WTC11 (cell line): ENCODE measurements around the gene EXPH5. TPM values are rescaled to one million over a fixed set of nuclear protein-coding genes. Genes with fewer than 3 reads are reported as not detected.
A peak's percentile ranks its signal among the peaks of the same experiment; 100 is the strongest.

Experiments
- ATAC-seq: fragments of 200-7000 bp; cut with Tn5 transposase; 2 replicates; pipeline ENCODE4 v1.10.0; 2021; ENCODE audit warnings: mild to moderate bottlenecking, moderate library complexity
- Bru-seq: library from RNA; stranded (reverse); fragments of 400-500 nt; gene quantifications from one replicate; lab custom pipeline; 2021; lab: Mats Ljungman, UMichigan
- CTCF ChIA-PET: fragments of 300-600 bp; sonication (Branson Sonifier 250); formaldehyde crosslinking; loops from one replicate; lab custom pipeline; 2021; ENCODE audit warnings: antibody characterized with exemption; lab: Charles Lee
- POLR2A ChIA-PET: fragments of 350-600 bp; sonication (Branson Sonifier 250); formaldehyde crosslinking; loops from one replicate; lab custom pipeline; 2021; ENCODE audit warnings: antibody characterized with exemption; lab: Charles Lee
- DNase-seq: peaks from one replicate; pipeline ENCODE4 v3.0.0; 2021; ENCODE audit warnings: low spot score
- H3K27ac Mint-ChIP-seq: 2 replicates; pipeline ENCODE4 v1.8.0; 2021; ENCODE audit warnings: mixed read lengths
- H3K27me3 Mint-ChIP-seq: 2 replicates; pipeline ENCODE4 v1.8.0; 2021; ENCODE audit warnings: low read depth, mild to moderate bottlenecking, moderate library complexity, mixed read lengths
- H3K36me3 Mint-ChIP-seq: 2 replicates; pipeline ENCODE4 v1.8.0; 2021; ENCODE audit warnings: mixed read lengths
- H3K4me1 Mint-ChIP-seq: 2 replicates; pipeline ENCODE4 v1.8.0; 2022; ENCODE audit warnings: mixed read lengths
- H3K4me3 Mint-ChIP-seq: 2 replicates; pipeline ENCODE4 v1.8.0; 2021; ENCODE audit warnings: mild to moderate bottlenecking, moderate library complexity, mixed read lengths
- H3K9me3 Mint-ChIP-seq: 2 replicates; pipeline ENCODE4 v1.8.0; 2021; ENCODE audit warnings: mixed read lengths
- ARID4B ChIP-seq: sonication (generic); formaldehyde crosslinking; IDR thresholded peaks from 2 replicates; pipeline ENCODE4 v1.8.0; 2023; ENCODE audit warnings: missing genetic modification reagents, mild to moderate bottlenecking, borderline replicate concordance
- ATF3 ChIP-seq: sonication (generic); formaldehyde crosslinking; conservative IDR thresholded peaks from 2 replicates; pipeline ENCODE4 v1.8.1; 2022; ENCODE audit warnings: mild to moderate bottlenecking, missing genetic modification reagents
- CREB1 ChIP-seq: sonication (generic); formaldehyde crosslinking; IDR thresholded peaks from 2 replicates; pipeline ENCODE4 v1.8.0; 2023; ENCODE audit warnings: mild to moderate bottlenecking, missing genetic modification reagents
- E2F1 ChIP-seq: sonication (generic); formaldehyde crosslinking; IDR thresholded peaks from 2 replicates; pipeline ENCODE4 v1.8.0; 2022; ENCODE audit warnings: mild to moderate bottlenecking, missing genetic modification reagents
- FOXK1 ChIP-seq: sonication (generic); formaldehyde crosslinking; IDR thresholded peaks from 2 replicates; pipeline ENCODE4 v1.8.0; 2022; ENCODE audit warnings: mild to moderate bottlenecking, moderate library complexity, missing genetic modification reagents
- GTF2I ChIP-seq: fragments of 250-450 bp; sonication (Bioruptor Pico); conservative IDR thresholded peaks from 2 replicates; pipeline ENCODE4 v1.4.0; 2021; ENCODE audit warnings: mild to moderate bottlenecking
- IRF2 ChIP-seq: sonication (generic); formaldehyde crosslinking; IDR thresholded peaks from 2 replicates; pipeline ENCODE4 v1.8.0; 2022; ENCODE audit warnings: low read depth, missing genetic modification reagents, borderline replicate concordance
- JAZF1 ChIP-seq: fragments of 250-450 bp; sonication (Bioruptor Pico); IDR thresholded peaks from 2 replicates; pipeline ENCODE4 v1.9.0; 2021; ENCODE audit warnings: moderate library complexity, mild to moderate bottlenecking, inconsistent platforms
- KAT7 ChIP-seq: sonication (generic); formaldehyde crosslinking; IDR thresholded peaks from 2 replicates; pipeline ENCODE4 v1.8.1; 2023; ENCODE audit warnings: missing genetic modification reagents, mild to moderate bottlenecking, borderline replicate concordance
- MAX ChIP-seq: sonication (generic); formaldehyde crosslinking; IDR thresholded peaks from 2 replicates; pipeline ENCODE4 v1.8.0; 2022; ENCODE audit warnings: mild to moderate bottlenecking, missing genetic modification reagents
- NFYB ChIP-seq: sonication (generic); formaldehyde crosslinking; conservative IDR thresholded peaks from 2 replicates; pipeline ENCODE4 v1.8.0; 2022; ENCODE audit warnings: low read depth, missing genetic modification reagents
- PRRX2 ChIP-seq: fragments of 250-450 bp; sonication (Bioruptor Pico); IDR thresholded peaks from 2 replicates; pipeline ENCODE4 v1.8.0; 2021; ENCODE audit warnings: mild to moderate bottlenecking
- RORB ChIP-seq: fragments of 250-450 bp; sonication (Bioruptor Pico); IDR thresholded peaks from 2 replicates; pipeline ENCODE4 v1.9.0; 2021; ENCODE audit warnings: mild to moderate bottlenecking
- SMAD4 ChIP-seq: sonication (generic); formaldehyde crosslinking; IDR thresholded peaks from 2 replicates; pipeline ENCODE4 v1.8.0; 2022; ENCODE audit warnings: mild to moderate bottlenecking, missing genetic modification reagents
- SOX15 ChIP-seq: fragments of 250-450 bp; sonication (Bioruptor Pico); IDR thresholded peaks from 2 replicates; pipeline ENCODE4 v1.9.0; 2021; ENCODE audit warnings: mild to moderate bottlenecking
- SP1 ChIP-seq: sonication (generic); formaldehyde crosslinking; conservative IDR thresholded peaks from 2 replicates; pipeline ENCODE4 v1.8.1; 2022; ENCODE audit warnings: missing genetic modification reagents
- USF1 ChIP-seq: sonication (generic); formaldehyde crosslinking; IDR thresholded peaks from 2 replicates; pipeline ENCODE4 v1.8.0; 2022; ENCODE audit warnings: mild to moderate bottlenecking, missing genetic modification reagents
- USF2 ChIP-seq: sonication (generic); formaldehyde crosslinking; IDR thresholded peaks from 2 replicates; pipeline ENCODE4 v1.8.1; 2023; ENCODE audit warnings: mild to moderate bottlenecking, missing genetic modification reagents, moderate library complexity
- ZNF219 ChIP-seq: sonication (generic); formaldehyde crosslinking; IDR thresholded peaks from 2 replicates; pipeline ENCODE4 v1.8.0; 2023; ENCODE audit warnings: missing genetic modification reagents, mild to moderate bottlenecking, borderline replicate concordance
- ZNF263 ChIP-seq: sonication (generic); formaldehyde crosslinking; IDR thresholded peaks from 2 replicates; pipeline ENCODE4 v1.8.1; 2022; ENCODE audit warnings: low read depth, mild to moderate bottlenecking, moderate library complexity, missing genetic modification reagents
- ZNF671 ChIP-seq: fragments of 250-450 bp; sonication (Bioruptor Pico); IDR thresholded peaks from 2 replicates; pipeline ENCODE4 v1.8.0; 2021; ENCODE audit warnings: mild to moderate bottlenecking
- ZSCAN18 ChIP-seq: fragments of 250-450 bp; sonication (Bioruptor Pico); IDR thresholded peaks from 2 replicates; pipeline ENCODE4 v2.1.2; 2022; ENCODE audit warnings: mild to moderate bottlenecking, moderate library complexity
- long read RNA-seq, 3 experiments: library from RNA in 1 of 3; library from capped mRNA in 1 of 3; library from polyadenylated mRNA in 1 of 3; unstranded in 2 of 3; stranded (forward) in 1 of 3; transcript quantifications; one replicate each; pipeline ENCODE4 v2.0.0, GENCODE V29; 2021
- total RNA-seq: library from RNA; stranded (reverse); gene quantifications from 3 replicates; pipeline ENCODE4 v1.2.3, GENCODE V29; 2021

EXPH5 gene
- total RNA-seq (8.1 to 11.2 TPM (median 9.2 TPM) in 3 replicates), Bru-seq, nascent RNA (percentile 74 among the genes with signal in this experiment)
- long read RNA-seq, experiment 1, partial matches to known transcripts: 1 of 11 reads
- long read RNA-seq, experiment 1, other reads (novel, unspliced or antisense): 10 of 11 reads
- long read RNA-seq, experiment 2, partial matches to known transcripts: 0 of 3 reads
- long read RNA-seq, experiment 2, other reads (novel, unspliced or antisense): 3 of 3 reads
- long read RNA-seq, experiment 3, full-length matches to known transcripts: 1 of 3 reads
- long read RNA-seq, experiment 3, partial matches to known transcripts: 0 of 3 reads
- long read RNA-seq, experiment 3, other reads (novel, unspliced or antisense): 2 of 3 reads

- Mint-ChIP-seq H3K4me1 (peaks cover 36% of the 10 kb centered on the region), H3K27ac (peak within 1 kb of the TSS; percentile 96), H3K4me3 (peak within 1 kb of the TSS; percentile 94), H3K27me3 (peaks cover 17% of the 10 kb centered on the region), H3K36me3 (no peaks in the 10 kb centered on the region; the same call in 1 of the 2 replicates), H3K9me3 (no peaks in the 10 kb centered on the region)
- ChIA-PET CTCF (interaction anchor here (0.8 to 0.9 kb wide), 2 partner anchors 9 to 49 kb away, joined by 3 read pairs; no protein-coding TSS in a partner anchor), POLR2A (no interaction called here)
- peak; percentile 98 for DNase-seq
- ATAC-seq: peak; percentile 97
- TF ChIP-seq CREB1 (CRISPR knock-in tag) (no peak), SOX15 (CRISPR knock-in tag) (no peak), USF1 (CRISPR knock-in tag) (no peak), PRRX2 (CRISPR knock-in tag) (no peak), JAZF1 (no peak), IRF2 (CRISPR knock-in tag) (no peak), RORB (CRISPR knock-in tag) (no peak), E2F1 (CRISPR knock-in tag) (no peak), ATF3 (CRISPR knock-in tag) (no peak), ZSCAN18 (CRISPR knock-in tag) (no peak), USF2 (no peak), SP1 (CRISPR knock-in tag) (peak; percentile 63), SMAD4 (no peak), FOXK1 (peak; percentile 87), KAT7 (no peak), ZNF671 (CRISPR knock-in tag) (no peak), MAX (0 out of 2 replicates have a peak, but pooled peaks have one; percentile 8), ZNF263 (peak; percentile 86), GTF2I (CRISPR knock-in tag) (no peak), NFYB (CRISPR knock-in tag) (peak; percentile 70), ARID4B (peak; percentile 16; the same call in 1 of the 2 replicates), ZNF219 (CRISPR knock-in tag) (no peak)
Measured at GRCh38 chr11:108593214-108593922, at the start of gene EXPH5. EXPH5 (minus strand) TSS chr11:108593768; CDS start chr11:108593536, 232 bp downstream.
